Measurements from ENCODE around the gene PDE9A. TPM values are rescaled to one million over a fixed set of nuclear protein-coding genes. Genes with fewer than 3 reads are reported as not detected.

Gene PDE9A
- total RNA-seq, 1 experiment from 2014 or later, result 31.9 TPM

GRCh38 chr21:42674351-42674940 lies 21.0 kb downstream of the PDE9A start:
- no peaks in the 10 kb centered on the region; the same call in 1 of the 2 replicates for H3K4me1 ChIP-seq (ENCODE audit: insufficient read depth, low read length)
- H3K18ac ChIP-seq (ENCODE audit: insufficient read length, low read depth, low read length), result no peak overlapping the region
- H3K14ac ChIP-seq (ENCODE audit: insufficient read depth, low read length), result no peak overlapping the region; the same call in 1 of the 2 replicates
- no peak overlapping the region for H2AK5ac ChIP-seq (ENCODE audit: insufficient read length, low read length)
- H3K9ac ChIP-seq (ENCODE audit: extremely low read depth, insufficient read length, low read length), result no peak overlapping the region
- H2BK120ac ChIP-seq (ENCODE audit: low read depth, low read length, poor library complexity, severe bottlenecking), result no peak overlapping the region
- H3K23ac ChIP-seq (ENCODE audit: insufficient read length, low read depth, low read length), result no peak overlapping the region
- H4K20me1 ChIP-seq (ENCODE audit: control insufficient read depth, insufficient read depth, insufficient read length), result no peaks in the 10 kb centered on the region
- peak; percentile 84 for DNase-seq
- no peak overlapping the region for H4K8ac ChIP-seq (replicated peaks; ENCODE audit: insufficient read length, low read depth, low read length)
- no peak overlapping the region for H3K4me2 ChIP-seq (ENCODE audit: insufficient read depth, insufficient read length, low read length)
- no peak overlapping the region for H3K27ac ChIP-seq (ENCODE audit: insufficient read length, low read depth, low read length)
- Mint-ChIP-seq H3K27me3 (ENCODE audit: low read depth) (no peaks in the 10 kb centered on the region; the same call in 1 of the 2 replicates), H3K36me3 (ENCODE audit: insufficient read depth in 1 of 3, low read depth in 3 of 3) (peaks cover 13 to 19% (median 19%) of the 10 kb centered on the region in 3 experiments), H3K4me3 (peak overlapping the region in 1 of 2 experiments; percentile 58; a peak in 3 of 5 replicates), H3K27ac (peak overlapping the region in 2 of 3 experiments; percentile 79 to 88; a peak in 5 of 7 replicates), H3K9me3 (no peaks in the 10 kb centered on the region), H3K4me1 (peaks cover 38 to 59% of the 10 kb centered on the region in 2 experiments)
- H3K23me2 ChIP-seq (ENCODE audit: insufficient read length, low read depth, low read length, poor library complexity, severe bottlenecking), result no peaks in the 10 kb centered on the region
- no peak overlapping the region for H2BK12ac ChIP-seq (ENCODE audit: insufficient read length, low read depth, low read length)
- H4K91ac ChIP-seq (ENCODE audit: insufficient read length, low read depth, low read length), result no peak overlapping the region
- no peak overlapping the region for H4K5ac ChIP-seq (ENCODE audit: insufficient read length, low read depth, low read length)
- H3K9me3 ChIP-seq (ENCODE audit: control insufficient read depth, low read depth, low read length), result no peaks in the 10 kb centered on the region
- H2BK5ac ChIP-seq (ENCODE audit: insufficient read length, low read length), result no peak overlapping the region
- no CpG with 5 or more reads among the region's 14 CpGs for WGBS (ENCODE audit: extremely low coverage, insufficient read length, low lambda C conversion rate)
- H2AFZ ChIP-seq (ENCODE audit: low read length), result no peak overlapping the region
- no peak overlapping the region for H3K56ac ChIP-seq (ENCODE audit: insufficient read length, low read depth, low read length)
- H3K79me1 ChIP-seq (ENCODE audit: insufficient read depth, low read depth, low read length, poor library complexity, severe bottlenecking), result no peaks in the 10 kb centered on the region
- no peak overlapping the region for H3K4ac ChIP-seq (ENCODE audit: low read depth, low read length)
- H2BK20ac ChIP-seq (ENCODE audit: low read depth, low read length, poor library complexity, severe bottlenecking), result no peak overlapping the region
- no peak; the same call in 2 of the 3 replicates for TF ChIP-seq CTCF (conservative IDR thresholded peaks at IDR 0.05)
- peaks cover 6% of the 10 kb centered on the region; the same call in 1 of the 2 replicates for H3K79me2 ChIP-seq (ENCODE audit: insufficient read depth, low read length)
- no peak overlapping the region for H2BK15ac ChIP-seq (ENCODE audit: low read depth, low read length)
- H3K27me3 ChIP-seq (ENCODE audit: insufficient read depth, low read length), result no peaks in the 10 kb centered on the region
- no peak overlapping the region for H3T11ph ChIP-seq (ENCODE audit: low read length)
